ENCODE data around the gene XKR7.

Gene XKR7

GRCh38 chr20:31945785-31946184 is 22.2 kb upstream of the XKR7 start:
- DNase-seq = no peak

- no peak for DNase-seq
Observed at GRCh38 chr20:31948008-31948407, 19.9 kb upstream of the XKR7 start.

DNA sequence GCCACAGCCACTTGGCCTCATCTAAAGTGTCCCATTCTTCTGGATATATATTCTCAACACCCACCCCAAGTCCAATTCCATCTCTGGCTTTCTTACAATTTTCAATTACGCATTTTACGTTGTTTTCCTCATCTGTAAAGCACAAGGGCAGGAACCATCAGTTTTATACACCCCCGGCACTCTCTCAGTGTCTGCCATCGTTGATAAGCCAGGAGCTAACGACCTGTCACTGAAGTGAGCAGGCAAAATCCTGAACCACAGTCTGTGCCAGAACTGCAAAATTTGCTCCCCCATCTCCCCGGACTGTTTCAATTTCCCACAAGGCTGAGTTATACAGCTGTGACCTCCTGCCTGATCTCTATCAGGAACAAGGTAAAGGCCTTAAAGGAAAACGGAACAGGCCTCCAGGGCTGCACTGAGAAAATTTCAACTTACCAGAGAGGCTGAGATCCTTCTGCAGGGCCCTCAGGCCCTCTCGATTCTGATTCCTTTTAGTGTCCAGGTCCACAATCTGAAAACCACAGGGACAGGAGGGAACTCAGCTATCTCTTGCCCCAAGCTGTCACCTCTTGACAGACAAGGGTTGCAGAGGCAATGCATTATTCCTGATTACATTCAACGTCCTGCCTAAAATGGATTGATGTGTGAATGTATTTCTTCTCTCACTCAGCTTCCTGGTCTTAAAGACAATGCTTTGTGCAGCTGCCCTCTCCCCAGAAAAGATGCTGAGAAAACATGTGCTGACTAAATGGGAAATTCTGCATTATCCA is 17.9 kb upstream of the XKR7 start:
- DNase-seq = no peak

DNA sequence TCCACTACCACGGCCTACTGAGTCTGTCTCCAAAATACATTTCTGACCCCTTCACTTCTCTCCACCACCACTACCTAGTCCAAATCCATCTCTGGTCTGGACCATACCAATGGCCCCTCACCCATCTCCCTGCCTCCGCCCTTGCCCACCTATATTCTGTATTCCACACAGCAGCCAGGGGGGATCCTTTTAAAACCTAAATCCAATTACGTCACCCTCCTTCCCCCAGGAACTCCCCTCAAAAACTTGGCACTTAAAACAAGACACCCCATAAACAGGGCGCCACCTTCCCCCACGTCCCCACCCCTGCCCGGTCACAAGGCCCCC is 16.8 kb upstream of the XKR7 start:
- no peak for DNase-seq

- DNase-seq = peak; percentile 96
Observed at GRCh38 chr20:31951530-31952453, 16.2 kb upstream of the XKR7 start, which contains the start of gene PDRG1. Gene PDRG1 (minus strand): TSS chr20:31952046. CDS start chr20:31951961, 85 bp downstream.

DNA sequence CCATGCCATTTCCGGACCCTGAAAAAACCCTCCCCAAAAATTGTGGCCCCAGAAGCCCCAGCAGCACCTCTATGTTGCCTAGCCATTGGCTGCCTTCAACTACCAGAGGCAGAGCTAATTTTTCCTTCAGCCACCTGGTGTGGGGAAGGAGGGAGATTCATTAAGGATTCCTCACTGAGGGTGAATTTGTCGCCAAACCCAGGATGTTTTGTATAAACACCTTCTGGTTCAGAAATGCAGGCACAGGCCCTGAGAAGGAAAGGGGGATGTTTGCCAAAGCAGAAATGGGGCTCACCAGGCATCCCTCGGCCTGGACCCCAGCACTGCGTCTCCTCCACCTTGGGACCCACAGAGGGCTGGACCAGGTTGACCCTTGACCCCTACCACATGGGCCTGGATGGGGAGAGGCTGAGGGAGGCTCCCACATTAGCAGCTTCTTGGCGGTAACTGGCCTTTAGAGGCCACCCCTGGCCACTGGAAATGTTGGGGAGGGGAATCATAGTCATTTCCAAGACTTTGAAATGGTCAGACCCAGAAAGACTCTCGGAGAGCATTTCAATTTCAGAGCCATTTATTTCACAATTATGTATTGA is 14.3 kb upstream of the XKR7 start:
- DNase-seq = no peak

- no peak for DNase-seq
Observed at GRCh38 chr20:31954500-31954899, 13.5 kb upstream of the XKR7 start.

- DNase-seq = no peak
Observed at GRCh38 chr20:31956556-31957526, 11.1 kb upstream of the XKR7 start.

DNA sequence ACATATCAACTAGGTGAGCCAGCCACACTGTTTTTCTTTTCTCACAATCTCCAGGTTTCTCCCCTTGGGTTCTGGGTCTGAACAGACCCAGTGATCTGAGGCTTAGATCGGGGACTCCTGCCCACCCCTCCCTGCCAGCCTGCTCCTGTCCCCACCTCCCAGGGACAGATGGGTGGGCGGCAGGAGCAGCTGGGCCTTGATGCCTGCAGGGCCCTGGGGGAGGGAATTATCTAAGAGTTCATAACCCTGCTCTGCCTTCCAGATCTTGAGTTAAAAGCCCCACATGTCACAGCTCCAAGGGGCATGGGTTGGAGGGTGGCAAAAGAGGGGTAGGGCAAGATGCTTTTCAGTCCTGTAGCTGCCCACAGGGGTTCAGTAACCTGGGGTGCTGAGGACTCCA is 5.2 kb upstream of the XKR7 start:
- DNase-seq = no peak

DNA sequence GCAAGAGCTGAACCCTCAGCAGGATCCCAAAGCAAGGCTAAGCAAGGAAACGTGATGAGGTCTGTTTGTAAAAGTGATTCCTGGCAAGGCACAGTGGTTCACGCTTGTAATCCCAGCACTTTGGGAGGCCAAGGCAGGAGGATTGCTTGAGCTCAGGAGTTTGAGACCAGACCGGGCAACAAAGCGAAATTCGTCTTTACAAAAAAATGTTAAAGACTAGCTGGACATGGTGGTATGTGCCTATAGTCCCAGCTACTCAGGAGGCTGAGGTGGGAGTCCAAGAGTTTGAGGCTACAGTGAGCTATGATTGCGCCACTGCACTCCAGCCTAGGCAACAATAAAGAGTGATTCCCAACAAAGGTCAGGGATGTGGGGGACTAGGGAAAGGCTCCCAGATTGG is 4.1 kb upstream of the XKR7 start:
- DNase-seq = no peak

- DNase-seq = no peak
Observed at GRCh38 chr20:31966991-31967655, 828 bp upstream of the XKR7 start.

GRCh38 chr20:31968291-31969126 is 558 bp downstream of the XKR7 start:
- DNase-seq = peak; percentile 66

GRCh38 chr20:31969991-31970390 is 2.0 kb downstream of the XKR7 start:
- DNase-seq = no peak

- no peak for DNase-seq
Observed at GRCh38 chr20:31972471-31973021, 4.6 kb downstream of the XKR7 start.

GRCh38 chr20:31974296-31974695 is 6.3 kb downstream of the XKR7 start:
- DNase-seq = no peak

GRCh38 chr20:31974951-31975487 is 7.1 kb downstream of the XKR7 start:
- no peak for DNase-seq

DNA sequence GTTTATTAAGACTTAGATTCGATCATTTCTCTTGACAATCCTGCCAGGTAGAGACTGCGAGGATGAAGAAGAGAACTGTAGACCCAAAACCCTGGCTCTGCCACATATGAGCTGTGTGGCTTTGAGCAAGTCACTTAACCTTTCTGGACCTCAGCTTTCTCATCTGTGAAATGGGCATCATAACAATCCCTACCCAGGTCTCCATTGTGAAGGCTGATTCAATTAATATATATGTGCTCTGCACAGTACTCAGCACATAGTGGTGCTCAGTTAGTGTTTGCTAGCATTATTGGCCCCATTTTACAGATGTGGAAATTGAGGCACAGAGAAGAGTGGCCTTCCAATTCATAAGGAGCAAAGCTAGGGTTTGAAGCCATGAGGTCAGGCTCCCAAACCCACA is 7.9 kb downstream of the XKR7 start:
- no peak for DNase-seq

DNA sequence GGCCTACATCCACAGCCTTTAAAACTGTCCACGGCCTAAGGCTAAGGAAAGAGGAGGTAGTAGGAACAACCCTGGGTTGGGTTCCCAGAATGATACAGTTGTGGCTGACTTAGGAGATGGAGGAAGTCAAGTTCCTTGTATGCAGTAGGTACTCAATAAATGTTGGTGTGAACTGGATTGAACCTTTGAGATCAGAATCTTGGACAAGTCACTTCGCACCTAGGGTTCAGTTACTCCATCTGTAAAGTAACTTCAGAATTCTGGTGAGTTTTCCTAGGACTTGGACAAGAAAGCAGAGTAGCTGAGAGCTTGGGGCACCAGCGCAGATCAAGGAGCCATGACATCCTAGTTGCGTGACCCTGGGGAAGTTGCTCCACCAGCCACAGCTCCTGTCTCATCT is 9.1 kb downstream of the XKR7 start:
- no peak for DNase-seq

DNA sequence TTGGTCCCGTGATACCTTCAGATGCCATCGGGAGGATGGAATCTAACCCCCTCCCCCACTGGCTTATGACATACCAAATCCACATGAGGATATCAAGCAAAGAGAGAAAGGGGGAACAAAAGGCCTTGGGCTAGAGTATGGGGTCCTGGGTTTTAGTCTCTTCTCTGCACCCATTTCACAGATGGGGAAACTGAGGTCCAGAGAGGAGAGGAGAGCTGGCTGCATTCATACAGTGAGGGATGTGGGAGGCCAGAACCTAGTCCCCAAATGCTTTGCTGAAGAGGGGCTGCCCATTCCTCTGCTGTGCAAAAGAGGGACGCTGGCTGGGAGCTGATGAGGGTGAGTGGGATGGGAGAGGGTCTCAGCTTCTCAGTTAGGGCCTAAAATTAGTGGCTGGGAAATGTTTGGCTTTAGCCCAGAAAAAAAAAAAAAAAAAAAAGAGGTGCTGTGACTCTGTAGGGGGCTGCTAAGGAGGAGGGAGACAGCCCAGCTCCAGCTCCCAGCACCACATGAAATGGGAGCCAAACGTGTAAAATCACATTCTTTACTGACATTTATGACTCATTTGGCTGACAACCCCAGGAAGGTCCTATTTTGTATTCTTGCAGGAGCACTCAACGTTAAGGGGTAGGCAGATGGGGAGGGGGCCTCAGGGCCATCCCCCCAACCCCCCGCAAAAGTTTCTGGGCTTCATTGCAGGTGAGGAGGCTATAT is 11.9 kb downstream of the XKR7 start:
- DNase-seq = no peak

- no peak for DNase-seq
Observed at GRCh38 chr20:31981784-31982183, 13.8 kb downstream of the XKR7 start.

Data from activated CD4-positive, alpha-beta T cell treated with anti-CD3 and anti-CD28 coated beads for 1 hour (primary cell).